GM18519 (cell line): ENCODE data around the gene ZBTB16.

Experiments used
- ATAC-seq: cut with Tn5 transposase; IDR thresholded peaks from one replicate; pipeline ENCODE4 v1.9.1; 2021; ENCODE audit warnings: mild to moderate bottlenecking, moderate library complexity; ENCODE audit not compliant: unreplicated experiment, low FRiP score

The ZBTB16 gene

GRCh38 chr11:114250993-114251814 lies 191.7 kb downstream of the ZBTB16 start:
- no peak for ATAC-seq

- no peak for ATAC-seq
Measured at GRCh38 chr11:114251815-114252337, 192.4 kb downstream of the ZBTB16 start.

DNA sequence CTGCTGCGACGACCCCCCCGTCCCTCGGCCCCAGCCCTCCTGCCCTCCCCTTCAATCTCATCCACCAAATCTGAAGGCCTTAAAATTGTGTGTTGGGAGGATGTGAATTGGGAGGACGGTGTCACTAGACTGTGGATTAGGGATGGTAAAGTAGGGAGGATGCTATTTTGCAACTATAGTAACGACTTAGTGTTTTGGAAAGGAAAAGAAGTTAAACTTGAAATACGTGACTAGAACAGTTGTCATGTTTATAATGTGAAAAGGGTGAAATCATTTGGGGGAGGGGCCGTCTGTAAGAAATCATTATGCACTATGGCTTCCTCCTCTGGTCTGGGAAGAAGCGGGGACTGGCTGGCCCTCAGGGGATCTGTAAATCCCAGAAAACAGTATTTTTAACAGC lies 193.3 kb downstream of the ZBTB16 start:
- no peak for ATAC-seq

- ATAC-seq, result no peak
Measured at GRCh38 chr11:114253771-114254170, 194.3 kb downstream of the ZBTB16 start.

GRCh38 chr11:114254571-114255146 lies 195.1 kb downstream of the ZBTB16 start:
- no peak for ATAC-seq

- no peak for ATAC-seq
Measured at GRCh38 chr11:114255289-114255688, 195.8 kb downstream of the ZBTB16 start.

DNA sequence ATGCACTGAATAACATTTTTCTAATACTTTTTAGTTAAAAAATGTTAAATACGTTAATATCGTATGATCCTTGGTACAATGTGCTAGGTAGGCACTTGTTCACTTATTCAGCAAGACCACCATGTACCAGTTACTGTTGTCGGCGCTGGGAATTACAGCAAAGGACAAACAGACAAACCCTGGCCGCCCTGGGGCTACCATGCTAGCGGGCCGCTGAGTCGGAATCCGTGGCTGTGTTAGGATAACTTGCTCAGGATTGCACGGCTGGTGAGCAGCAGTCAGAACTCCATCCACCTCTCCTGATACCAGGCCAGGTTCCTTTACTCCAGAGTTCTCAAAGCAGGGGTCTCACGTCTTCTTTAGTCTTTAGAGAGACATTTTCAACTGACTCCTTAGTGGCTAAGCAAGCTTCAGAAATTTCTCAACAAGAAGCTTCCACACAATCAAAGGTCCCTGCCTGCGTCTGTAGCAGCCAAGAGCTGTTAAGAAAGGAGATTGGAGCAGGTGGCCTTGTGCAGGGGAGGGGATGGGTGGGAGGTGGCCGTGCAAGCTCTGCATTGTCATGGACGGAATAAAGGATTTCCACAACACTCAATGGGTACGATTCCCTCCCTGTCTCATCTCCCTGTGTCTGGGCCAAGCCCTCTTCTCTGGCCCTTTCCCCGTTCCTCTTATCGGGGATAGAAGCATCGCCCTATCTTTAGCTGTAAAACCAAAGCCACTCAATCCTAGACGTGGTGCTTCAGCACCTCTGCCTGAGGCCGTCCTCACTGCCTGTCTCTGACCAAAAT lies 196.9 kb downstream of the ZBTB16 start:
- ATAC-seq, result no peak

DNA sequence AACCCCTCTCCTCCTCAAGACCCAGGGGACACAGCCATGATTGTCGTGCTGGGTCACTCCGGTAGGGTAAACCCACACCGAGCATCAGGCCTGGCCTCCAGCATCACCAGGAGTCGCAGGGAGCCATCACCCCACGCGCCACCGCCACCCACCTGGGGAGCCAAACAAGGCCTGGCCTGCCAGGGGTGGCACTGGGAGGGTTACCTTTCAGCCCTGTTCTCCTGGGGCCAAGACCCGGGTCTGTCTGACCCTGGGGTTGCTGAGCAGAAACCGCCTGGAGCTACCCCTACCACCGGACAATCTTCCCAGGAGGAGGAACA lies 197.4 kb downstream of the ZBTB16 start:
- no peak for ATAC-seq

DNA sequence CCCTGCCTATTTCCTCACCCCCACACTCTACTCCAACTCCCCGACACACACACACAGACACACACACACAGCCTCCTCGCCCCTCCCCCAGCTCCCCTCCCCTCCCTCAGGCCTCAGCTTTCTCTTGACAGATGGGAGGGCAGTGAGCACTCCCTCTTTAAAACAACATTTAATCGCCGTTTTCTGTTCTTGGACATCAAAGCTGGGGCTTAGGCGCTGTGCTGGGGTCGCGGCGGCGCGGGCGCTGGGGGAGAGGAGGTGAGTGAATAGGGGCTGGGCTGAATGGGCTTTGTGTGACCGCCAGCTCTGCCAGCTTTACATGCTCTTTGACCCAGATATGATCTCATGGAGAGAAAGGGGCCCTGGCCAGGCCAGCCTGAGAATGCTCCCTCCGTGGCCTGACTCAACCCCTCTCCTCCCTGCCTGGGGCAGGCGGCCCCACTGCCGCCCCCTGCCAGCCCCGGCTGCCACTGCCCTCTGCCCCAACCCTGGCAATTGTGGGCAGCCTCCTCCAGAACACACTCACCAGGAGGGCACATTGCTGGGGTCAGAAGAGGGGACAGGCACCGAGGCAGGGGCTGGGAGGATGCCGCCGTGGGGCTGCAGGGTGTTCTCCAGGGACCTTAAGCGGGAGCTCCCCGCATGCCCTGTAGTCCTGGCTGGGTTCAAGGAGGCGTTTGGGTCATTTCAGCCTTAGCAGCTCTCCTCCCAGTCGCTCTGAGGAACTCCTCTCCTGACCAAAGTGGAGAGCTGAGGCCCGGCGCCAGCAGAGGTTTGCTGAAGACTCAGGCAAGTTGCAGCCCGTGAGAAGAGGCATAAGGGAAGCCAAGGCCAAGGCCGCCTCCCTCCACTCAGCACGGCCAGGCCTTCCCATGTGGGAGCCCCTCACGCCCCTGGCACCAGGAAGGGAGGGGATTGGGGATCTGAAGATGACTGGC lies 198.4 kb downstream of the ZBTB16 start:
- ATAC-seq, result no peak

DNA sequence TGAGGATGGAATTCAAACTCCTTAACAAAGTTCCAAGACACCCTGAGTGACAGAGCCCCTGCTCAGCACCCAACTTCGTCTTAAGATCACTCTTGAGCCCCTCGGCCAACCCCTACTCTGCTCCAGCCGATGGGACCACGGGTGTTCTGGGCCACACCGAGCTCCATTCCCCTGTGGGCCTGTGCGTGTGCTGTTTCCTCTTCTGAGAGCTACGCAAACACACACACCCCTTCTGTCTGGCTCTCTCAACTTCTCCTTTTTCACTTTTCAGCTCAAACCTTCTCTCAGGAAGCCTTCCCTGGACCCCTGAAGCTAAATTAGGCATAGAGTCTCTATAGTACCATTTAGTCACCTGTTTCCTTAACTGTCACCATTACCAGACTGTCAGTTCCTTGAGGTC lies 199.2 kb downstream of the ZBTB16 start:
- ATAC-seq, result no peak

DNA sequence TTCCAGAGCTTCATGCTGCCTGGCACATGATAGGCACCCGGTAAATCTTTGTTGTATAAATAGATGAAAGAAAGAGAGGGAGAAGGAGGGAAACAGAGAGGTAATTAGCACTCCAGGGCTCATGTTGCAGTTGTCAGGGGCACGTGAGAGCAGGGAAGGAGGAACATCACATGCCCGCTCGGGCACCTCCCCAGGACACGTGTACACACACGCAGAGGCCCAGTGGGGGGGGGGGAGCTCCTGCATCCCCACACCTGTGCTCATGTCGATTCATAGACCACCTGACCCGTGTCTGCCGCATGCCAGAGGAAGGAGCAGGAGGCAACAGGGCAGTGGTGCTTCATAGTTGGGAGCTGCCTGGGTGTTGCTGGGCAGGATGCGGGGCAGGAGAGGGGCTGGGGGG lies 199.6 kb downstream of the ZBTB16 start:
- ATAC-seq, result no peak

DNA sequence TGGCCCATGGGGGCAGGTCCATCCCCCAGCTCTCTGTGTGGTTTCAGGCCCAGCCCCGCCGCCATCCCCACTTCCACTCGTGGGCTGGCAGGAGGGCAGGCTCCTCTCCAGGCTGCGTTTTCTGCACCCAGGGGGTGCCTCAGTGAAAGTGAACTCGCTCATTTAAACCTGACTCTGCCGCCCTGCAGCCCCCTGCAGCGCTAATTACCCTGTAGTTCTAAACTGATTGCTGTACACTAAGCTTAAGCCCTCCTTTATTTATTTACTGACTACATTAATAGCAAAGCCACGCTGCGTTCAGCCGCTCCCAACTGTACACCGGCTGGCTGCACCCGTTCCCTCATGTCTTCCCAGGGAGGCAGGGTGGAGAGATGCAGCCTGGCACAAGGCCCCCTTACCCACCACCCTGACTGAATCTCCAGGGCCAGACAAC lies 200.1 kb downstream of the ZBTB16 start:
- ATAC-seq, result no peak

DNA sequence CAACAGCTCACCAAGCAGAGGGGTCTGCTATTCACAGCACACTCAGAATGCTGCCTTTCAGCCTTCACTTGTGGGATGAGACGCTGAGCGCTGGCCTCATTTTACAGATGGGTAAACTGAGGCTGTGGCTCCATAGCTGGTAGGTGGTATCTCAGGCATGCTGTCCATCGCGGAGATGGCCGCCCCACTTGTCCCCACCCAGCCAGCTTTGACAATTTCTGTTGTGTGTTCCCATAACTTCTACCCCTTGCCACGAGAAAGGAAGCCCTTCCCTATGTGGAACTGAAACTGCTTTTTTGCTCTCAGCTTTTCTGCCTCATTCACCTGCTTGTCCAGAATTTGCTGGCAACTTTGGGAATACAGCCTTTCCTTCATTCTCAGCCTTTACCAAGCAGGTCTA lies 200.6 kb downstream of the ZBTB16 start:
- no peak for ATAC-seq

DNA sequence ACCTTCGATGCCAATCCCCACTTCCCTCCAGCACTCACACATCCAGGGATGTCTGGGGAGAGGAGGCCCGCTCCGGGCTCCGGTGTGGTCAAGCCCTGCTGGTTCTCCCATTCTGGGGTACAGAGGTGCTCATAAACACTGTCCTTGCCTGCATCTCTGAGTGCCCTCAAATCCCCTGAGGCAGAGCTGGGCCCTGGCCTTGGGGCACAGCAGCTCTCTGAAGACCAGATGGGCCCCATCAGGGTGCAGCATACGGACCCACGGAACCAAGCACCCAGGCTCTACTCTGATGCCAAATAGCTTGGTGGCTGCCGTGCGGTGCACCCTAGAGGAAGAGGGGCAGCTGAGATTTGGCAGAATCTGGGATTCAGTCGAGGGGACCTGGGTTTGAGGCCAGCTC lies 201.0 kb downstream of the ZBTB16 start:
- no peak for ATAC-seq

DNA sequence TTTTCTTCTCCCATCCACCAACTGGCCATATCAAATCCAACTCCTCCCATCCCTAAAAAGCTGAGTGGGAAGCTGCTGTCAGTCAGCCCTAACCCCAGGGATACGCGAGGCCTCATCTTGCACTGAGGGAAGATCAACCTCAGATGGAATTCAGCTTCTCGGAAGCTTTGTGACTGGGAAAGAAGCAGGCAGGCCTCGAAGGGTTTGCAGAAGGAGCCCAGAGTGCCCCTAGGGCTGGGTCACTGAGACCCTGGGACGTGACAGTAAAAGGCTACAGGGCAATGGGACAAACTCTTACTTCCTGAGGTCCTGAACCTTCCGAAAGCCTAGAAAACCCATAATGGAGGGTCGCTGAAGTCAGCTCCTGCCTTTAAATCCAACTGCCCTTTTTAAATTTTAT lies 202.3 kb downstream of the ZBTB16 start:
- no peak for ATAC-seq

GRCh38 chr11:114262681-114263512 lies 203.4 kb downstream of the ZBTB16 start:
- ATAC-seq, result no peak

DNA sequence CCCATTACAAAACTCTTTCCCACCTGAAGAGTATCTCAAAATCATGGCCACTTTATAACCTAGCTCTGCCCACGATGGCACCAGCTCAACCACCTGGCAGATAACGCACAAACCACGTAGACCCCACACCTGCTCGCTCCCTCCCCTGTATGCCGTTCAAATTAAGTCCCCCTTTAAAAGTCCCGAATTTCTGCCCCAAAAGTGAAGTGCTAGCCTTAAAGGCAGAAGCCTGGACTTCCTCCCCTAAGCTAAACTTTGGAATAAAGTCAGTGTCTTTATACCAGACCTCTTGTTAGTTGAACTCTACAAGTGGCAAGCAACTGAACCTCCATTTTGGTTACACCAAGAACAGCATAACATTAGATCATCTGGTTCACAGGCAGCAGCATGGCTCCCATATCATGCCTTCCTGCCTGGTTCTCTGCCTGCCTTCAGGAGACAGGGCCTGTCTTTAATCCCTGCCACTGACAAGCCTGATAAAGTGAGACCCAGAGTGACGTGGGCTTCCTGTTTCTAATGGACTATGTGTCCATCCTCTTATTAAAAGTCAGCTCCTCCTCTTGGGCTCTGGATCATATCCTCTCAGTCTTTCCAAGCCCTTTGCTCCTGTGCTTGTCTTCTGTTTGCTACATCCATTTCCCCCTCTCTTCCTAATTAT lies 204.1 kb downstream of the ZBTB16 start:
- ATAC-seq, result no peak

DNA sequence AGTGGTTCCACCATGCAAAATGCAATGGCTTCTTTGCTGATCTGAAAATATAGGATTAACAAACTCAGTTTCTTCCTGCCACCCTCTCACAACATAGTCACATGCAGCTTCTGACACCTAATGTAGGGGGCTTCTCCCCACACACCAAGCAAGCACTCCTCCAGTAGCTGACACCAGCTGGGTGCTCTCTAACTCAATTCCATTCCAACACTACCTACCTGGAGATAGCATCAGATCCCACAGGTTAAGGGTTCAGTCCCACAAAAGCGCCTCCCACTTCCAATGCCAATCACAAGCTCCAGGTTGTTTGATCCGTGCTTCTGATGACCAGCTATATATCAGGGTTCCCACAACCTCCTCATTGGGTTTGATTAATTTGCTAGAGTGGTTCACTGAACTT lies 204.9 kb downstream of the ZBTB16 start:
- ATAC-seq, result no peak
